Measurements from ENCODE around the gene DQX1.

The DQX1 gene

DNA sequence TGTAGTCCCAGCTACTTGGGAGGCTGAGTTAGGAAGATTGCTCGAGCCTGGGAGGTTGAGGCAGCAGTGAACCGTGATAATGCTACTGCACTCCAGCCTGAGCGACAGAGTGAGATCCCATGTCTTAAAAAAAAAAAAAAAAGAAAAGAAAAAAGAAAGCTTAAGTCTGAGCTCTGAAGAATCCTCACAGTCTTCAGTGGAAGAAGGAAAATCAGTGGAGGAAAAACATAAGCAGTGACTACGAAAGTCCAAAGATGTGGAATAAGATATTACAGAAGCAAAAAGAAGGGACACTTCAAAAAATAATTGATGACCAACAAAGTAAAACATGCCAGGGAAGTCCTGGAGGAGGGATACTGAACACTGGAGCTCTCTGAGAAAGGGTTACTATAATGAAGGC is 15.8 kb downstream of the DQX1 start:
- H3K4me1 ChIP-seq (ENCODE audit: control insufficient read depth, insufficient read depth, low read length): peaks cover 9% of the 10 kb centered on the region
- no peak overlapping the region for H3K9ac ChIP-seq (ENCODE audit: low read length)
- H3K27me3 ChIP-seq (ENCODE audit: control insufficient read depth, insufficient read depth, low read length): peaks cover 27% of the 10 kb centered on the region
- H3K36me3 ChIP-seq (ENCODE audit: control insufficient read depth, insufficient read depth, low read length): no peaks in the 10 kb centered on the region
- H3K27ac ChIP-seq (ENCODE audit: low read depth, low read length): no peak overlapping the region
- no peak overlapping the region for H3K4me3 ChIP-seq (ENCODE audit: low read length)

DNA sequence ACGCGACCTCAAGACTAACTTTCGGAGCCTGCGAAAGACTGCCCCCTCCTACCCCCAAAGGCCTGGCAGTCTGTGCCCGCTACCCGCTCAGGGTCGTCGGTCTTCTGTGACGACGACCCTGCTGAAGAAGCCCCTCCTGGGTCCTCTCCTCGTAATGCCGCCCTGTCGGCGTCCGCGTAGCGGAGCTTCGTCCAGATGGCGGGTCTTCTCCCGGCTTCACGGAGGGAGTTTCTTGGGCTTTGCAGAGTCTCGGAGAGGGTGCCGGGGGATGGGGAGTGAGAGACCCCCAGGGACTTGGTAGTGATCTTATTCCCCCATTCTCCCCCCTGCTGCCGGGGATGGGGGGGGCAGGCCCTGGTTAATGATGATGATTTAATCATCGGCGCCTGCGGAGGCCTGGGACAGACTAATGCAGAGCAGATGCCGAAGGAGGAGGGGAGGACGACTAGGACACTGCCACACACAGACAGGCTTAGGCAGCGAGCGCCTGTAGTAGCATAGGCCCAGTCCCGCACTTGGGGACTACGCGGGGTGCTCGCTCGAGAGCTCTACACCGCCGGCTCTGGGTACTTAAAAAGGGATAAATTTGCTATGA is 18.0 kb downstream of the DQX1 start:
- H3K9ac ChIP-seq (ENCODE audit: low read length): peak overlapping the region; percentile 27
- H3K27me3 ChIP-seq (ENCODE audit: control insufficient read depth, insufficient read depth, low read length): peaks cover 12% of the 10 kb centered on the region
- no peaks in the 10 kb centered on the region for H3K36me3 ChIP-seq (ENCODE audit: control insufficient read depth, insufficient read depth, low read length)
- peak overlapping the region; percentile 89 for H3K4me3 ChIP-seq (ENCODE audit: low read length)
- peaks cover 9% of the 10 kb centered on the region for H3K4me1 ChIP-seq (ENCODE audit: control insufficient read depth, insufficient read depth, low read length)
- H3K27ac ChIP-seq (ENCODE audit: low read depth, low read length): peak overlapping the region; percentile 99

DNA sequence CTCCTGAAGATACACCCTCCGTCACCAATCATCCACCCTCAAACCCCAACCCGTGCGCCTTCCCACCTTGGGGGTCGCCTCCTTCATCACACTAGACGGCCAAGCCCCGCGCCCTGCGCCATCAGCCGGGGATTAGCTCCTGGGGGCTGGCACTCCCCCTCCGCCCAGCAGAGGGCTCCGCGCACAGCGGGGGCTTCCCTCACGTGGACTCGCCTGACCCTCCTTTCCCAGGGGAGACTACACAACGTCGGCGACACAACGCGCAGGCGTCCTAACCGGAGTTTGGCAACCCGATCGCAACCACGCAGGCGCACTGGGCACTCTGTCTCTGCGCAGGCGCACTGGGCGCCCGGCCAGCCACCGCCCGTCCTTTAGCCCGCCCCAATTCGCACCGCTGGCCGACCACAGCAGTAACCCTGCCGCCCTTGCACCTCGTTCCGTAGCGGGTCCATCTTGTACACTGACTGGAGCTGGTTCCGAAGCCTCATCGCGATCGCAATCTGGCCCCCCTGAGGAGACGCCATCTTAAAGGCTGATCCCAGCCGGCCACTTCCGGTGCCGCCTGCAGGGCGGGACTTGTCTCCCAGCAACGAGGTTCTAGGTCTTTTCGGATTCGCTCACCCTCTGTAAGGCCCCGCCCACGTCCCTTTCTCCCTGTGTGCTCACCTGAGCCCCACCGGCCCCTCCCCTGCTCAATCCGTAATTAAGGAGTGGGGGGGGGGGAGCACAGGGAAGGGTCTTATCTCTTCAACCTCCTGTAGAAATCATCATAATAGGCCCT is 18.7 kb downstream of the DQX1 start, which contains the start of gene PCGF1:
Gene PCGF1 (minus strand): TSS at position 551 of the 781 bp plus-strand sequence. CDS start 27 bp downstream, at position 524.
- Histone ChIP-seq H3K9ac (ENCODE audit: low read length) (peak within 1 kb of the TSS; percentile 79), H3K27ac (ENCODE audit: low read depth, low read length) (peak within 1 kb of the TSS; percentile 99), H3K27me3 (ENCODE audit: control insufficient read depth, insufficient read depth, low read length) (peaks cover 8% of the 10 kb centered on the region), H3K36me3 (ENCODE audit: control insufficient read depth, insufficient read depth, low read length) (no peaks in the 10 kb centered on the region), H3K4me3 (ENCODE audit: low read length) (peak within 1 kb of the TSS; percentile 89), H3K4me1 (ENCODE audit: control insufficient read depth, insufficient read depth, low read length) (peaks cover 12% of the 10 kb centered on the region)

DNA sequence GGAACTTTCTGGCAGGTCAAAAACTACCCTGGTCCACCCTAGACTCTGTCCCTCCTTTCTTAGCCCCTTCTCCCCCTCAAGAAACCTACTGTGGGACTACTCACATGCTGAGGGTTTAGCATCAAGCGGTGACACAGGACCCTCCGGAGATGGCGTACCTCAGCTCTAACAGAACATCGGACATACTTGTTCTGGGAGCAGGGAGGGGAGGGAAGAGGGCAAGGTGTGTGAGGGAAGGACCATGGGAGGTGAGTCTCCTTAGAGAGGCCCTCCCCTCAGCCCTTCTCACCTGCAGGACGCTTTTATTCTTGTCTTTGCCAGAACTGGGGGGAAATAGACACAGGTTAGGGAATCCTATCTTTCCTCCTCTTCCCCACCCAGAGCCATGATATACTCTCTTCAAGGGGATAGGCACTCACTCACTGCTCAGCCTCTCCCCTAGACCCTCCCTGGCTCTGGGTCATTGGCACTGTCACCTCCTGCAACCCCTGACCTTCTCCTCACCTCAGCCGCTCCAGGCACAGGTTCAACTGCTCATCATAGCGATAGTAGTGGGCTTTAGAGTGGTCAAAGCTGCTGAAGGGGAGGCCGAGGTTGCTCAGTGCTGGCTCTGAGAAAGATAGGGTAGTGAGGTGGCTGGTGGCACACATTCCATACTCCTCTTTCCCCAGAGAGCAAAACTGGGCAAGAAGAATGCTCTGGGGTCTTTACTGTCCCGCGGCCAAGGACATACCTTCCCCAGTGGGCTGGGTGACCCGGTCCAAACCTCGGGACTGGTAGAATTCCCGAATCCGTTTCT is 20.4 kb downstream of the DQX1 start:
- peaks cover 12% of the 10 kb centered on the region for H3K4me1 ChIP-seq (ENCODE audit: control insufficient read depth, insufficient read depth, low read length)
- H3K9ac ChIP-seq (ENCODE audit: low read length): no peak overlapping the region
- H3K27ac ChIP-seq (ENCODE audit: low read depth, low read length): no peak overlapping the region
- peak overlapping the region; percentile 30 for H3K4me3 ChIP-seq (ENCODE audit: low read length)
- H3K36me3 ChIP-seq (ENCODE audit: control insufficient read depth, insufficient read depth, low read length): no peaks in the 10 kb centered on the region
- H3K27me3 ChIP-seq (ENCODE audit: control insufficient read depth, insufficient read depth, low read length): peaks cover 7% of the 10 kb centered on the region

DNA sequence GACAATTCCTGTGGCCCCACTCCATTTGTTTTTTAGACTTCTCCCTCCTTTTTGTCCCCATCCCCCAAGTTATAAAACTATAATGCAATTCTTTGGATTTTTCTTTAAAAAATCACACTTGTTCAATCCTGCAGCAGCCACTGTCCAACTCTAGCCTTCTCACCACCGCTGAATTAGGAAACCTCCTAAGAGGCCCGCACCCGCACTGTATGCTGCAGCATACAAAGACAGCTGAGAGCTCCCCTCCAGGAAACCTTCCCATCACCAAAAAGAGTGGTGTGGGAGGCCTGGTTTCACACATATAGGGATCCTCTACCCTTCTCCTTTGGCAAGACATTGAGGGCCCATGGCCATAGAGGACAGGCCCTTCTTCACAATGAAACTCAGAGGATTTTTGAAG is 21.4 kb downstream of the DQX1 start:
- Histone ChIP-seq H3K27me3 (ENCODE audit: control insufficient read depth, insufficient read depth, low read length) (peaks cover 15% of the 10 kb centered on the region), H3K4me1 (ENCODE audit: control insufficient read depth, insufficient read depth, low read length) (peaks cover 12% of the 10 kb centered on the region), H3K9ac (ENCODE audit: low read length) (no peak overlapping the region), H3K36me3 (ENCODE audit: control insufficient read depth, insufficient read depth, low read length) (no peaks in the 10 kb centered on the region), H3K4me3 (ENCODE audit: low read length) (no peak overlapping the region), H3K27ac (ENCODE audit: low read depth, low read length) (no peak overlapping the region)

DNA sequence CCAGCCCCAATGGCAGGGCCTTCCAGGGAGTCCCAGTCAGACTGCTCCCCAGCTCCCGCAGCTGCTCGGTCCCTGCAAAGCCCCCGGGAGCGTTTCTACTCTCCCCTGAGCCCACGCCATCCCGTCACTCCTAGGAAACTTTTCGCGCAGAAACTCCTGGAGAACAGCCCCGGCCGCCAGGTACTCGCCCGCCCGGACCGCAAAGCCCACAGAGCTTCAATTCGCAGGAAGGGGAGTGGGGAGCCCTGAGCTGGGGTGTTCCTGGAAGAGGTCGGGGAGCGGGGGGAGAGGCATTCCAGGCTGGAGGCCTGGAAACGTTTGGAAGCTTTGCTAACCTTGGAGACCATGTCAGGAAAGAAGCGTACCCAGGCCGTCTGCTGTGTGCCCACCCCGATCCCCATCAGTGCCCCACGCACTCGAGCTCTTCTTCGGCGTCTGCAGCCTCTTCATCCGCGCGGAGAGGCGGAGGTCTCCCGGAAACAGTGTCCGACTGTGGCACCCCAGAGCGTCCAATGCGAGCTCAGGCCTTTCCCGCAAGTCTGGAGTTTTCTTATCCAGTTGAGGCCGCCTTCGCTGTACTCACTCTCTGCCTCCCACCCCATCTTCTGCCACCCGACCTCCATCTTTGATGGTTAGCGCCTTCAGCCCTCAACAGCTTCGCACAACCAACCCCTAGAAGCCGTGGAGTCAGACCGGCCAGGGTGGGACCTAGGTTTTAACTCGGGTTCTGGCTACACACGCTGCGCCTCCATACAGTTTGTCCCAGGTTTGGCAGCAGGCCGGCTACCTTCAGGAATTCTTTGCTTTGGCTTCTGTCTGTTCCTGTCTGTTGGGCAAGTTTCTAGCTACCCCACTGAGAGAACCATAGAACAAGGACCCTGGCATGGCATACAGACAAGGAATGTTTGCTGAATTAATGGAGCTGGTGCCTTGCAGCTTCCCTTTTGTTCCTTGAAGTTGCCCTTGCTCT is 22.2 kb downstream of the DQX1 start:
- Histone ChIP-seq H3K36me3 (ENCODE audit: control insufficient read depth, insufficient read depth, low read length) (no peaks in the 10 kb centered on the region), H3K4me1 (ENCODE audit: control insufficient read depth, insufficient read depth, low read length) (peaks cover 15% of the 10 kb centered on the region), H3K27me3 (ENCODE audit: control insufficient read depth, insufficient read depth, low read length) (peaks cover 20% of the 10 kb centered on the region), H3K4me3 (ENCODE audit: low read length) (peak overlapping the region; percentile 64), H3K9ac (ENCODE audit: low read length) (no peak overlapping the region), H3K27ac (ENCODE audit: low read depth, low read length) (peak overlapping the region; percentile 54)

DNA sequence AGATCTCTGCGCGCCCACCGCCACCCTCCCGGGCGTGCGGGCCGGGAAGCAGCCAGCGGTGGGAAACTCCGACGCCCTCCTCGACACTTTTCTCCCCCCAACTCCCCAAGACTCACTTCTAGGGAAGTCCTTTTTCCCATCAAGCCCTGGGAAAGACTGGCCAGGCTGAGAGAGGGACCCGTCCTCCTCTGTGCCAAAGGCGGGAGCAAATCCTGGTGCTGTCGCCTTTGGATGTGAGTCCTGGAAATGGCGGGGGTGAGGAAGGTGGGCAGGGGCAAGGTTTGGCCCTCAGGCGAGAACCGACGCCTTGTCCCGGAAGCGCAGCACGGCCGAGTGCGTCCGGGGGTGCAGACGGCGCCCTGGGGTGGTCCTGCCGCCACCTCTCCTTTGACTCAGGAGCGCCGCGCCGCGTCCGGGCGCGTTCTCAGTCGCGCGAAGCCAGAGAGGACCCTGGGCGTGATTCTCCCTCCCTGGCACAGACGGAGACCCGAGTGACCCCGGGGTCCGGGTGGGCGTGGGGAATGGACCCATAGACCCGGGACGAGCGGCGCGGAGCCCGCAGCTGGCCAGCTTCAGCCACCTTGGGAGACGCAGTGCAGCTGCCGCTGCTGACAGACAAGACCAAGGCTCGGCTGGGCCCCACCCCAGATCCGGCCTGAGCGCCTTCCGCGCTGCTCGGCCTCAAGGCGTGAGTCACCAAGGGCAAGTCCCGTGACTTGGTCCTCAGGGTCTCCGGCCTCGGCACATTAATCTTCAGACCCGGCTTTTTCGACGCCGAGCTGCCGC is 23.1 kb downstream of the DQX1 start:
- peaks cover 28% of the 10 kb centered on the region for H3K27me3 ChIP-seq (ENCODE audit: control insufficient read depth, insufficient read depth, low read length)
- H3K27ac ChIP-seq (ENCODE audit: low read depth, low read length): peak overlapping the region; percentile 54
- peak overlapping the region; percentile 64 for H3K4me3 ChIP-seq (ENCODE audit: low read length)
- peaks cover 17% of the 10 kb centered on the region for H3K4me1 ChIP-seq (ENCODE audit: control insufficient read depth, insufficient read depth, low read length)
- H3K9ac ChIP-seq (ENCODE audit: low read length): peak overlapping the region; percentile 16
- H3K36me3 ChIP-seq (ENCODE audit: control insufficient read depth, insufficient read depth, low read length): no peaks in the 10 kb centered on the region

DNA sequence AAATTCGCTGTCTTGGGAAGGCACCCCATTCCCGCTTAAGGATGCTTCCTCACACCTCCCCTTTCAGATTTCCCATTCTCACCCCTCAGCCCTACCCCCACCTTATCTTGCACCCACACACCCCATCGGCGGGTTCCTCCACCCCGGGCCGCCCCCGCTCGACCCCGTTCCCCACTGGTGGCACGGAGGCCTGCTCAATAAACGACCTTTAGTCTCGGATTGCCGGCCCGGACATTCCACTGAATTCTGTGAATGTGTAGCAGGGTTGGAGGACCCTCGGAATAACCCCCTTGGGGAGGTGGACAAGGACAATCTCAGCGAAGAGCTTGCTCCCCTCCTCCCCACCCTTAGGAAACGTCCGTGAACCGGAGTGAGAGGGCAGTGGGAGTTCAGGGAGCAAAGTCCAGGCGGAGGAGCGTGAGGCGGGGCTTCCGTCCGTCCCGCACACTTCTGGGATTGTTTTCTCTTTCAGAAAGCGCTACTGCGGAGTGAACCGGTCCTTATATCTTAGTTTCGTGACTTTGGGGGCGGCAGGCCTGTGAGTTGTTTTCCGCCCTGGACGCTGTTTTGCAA is 23.8 kb downstream of the DQX1 start:
- no peak overlapping the region for H3K27ac ChIP-seq (ENCODE audit: low read depth, low read length)
- H3K9ac ChIP-seq (ENCODE audit: low read length): peak overlapping the region; percentile 16
- peaks cover 32% of the 10 kb centered on the region for H3K27me3 ChIP-seq (ENCODE audit: control insufficient read depth, insufficient read depth, low read length)
- no peaks in the 10 kb centered on the region for H3K36me3 ChIP-seq (ENCODE audit: control insufficient read depth, insufficient read depth, low read length)
- H3K4me3 ChIP-seq (ENCODE audit: low read length): peak overlapping the region; percentile 64
- H3K4me1 ChIP-seq (ENCODE audit: control insufficient read depth, insufficient read depth, low read length): peaks cover 20% of the 10 kb centered on the region

DNA sequence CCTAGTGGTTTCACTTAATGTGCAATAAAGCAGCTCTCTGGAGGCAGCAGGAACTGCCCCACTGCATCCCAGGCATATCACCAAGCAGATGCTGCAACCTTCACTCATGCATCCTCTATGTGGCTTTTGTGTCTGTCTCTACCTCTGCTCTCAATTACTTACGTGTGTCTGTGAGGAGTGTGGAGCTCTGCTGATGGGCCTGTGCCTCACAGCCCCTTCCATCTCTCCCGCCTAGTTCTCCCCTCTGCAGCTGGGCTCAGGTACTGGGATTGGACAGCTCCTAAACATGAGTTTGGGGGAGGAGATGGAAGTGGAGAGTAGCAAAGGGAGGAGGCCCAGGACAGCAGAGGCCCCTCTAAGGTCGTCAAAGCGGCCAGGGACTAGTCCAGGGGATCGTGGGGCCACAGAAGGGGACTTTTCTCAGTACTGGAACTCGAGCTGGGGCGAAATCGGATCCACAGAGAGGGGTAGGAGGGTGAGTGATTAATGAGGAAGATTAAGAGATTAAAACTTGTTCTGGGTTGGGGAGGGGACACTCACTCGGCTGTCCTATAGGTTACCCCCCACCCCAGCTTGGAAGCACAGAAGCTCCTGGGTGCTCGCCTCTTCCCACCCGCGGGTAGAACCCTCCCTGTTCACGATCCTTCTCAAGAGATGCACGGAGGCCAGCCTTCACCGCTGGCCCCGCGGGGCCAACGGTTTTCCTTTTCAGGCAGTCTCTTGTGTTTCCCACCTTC is 24.5 kb downstream of the DQX1 start:
- Histone ChIP-seq H3K9ac (ENCODE audit: low read length) (no peak overlapping the region), H3K36me3 (ENCODE audit: control insufficient read depth, insufficient read depth, low read length) (no peaks in the 10 kb centered on the region), H3K27ac (ENCODE audit: low read depth, low read length) (no peak overlapping the region), H3K4me3 (ENCODE audit: low read length) (peak overlapping the region; percentile 64), H3K4me1 (ENCODE audit: control insufficient read depth, insufficient read depth, low read length) (peaks cover 15% of the 10 kb centered on the region), H3K27me3 (ENCODE audit: control insufficient read depth, insufficient read depth, low read length) (peaks cover 32% of the 10 kb centered on the region)

DNA sequence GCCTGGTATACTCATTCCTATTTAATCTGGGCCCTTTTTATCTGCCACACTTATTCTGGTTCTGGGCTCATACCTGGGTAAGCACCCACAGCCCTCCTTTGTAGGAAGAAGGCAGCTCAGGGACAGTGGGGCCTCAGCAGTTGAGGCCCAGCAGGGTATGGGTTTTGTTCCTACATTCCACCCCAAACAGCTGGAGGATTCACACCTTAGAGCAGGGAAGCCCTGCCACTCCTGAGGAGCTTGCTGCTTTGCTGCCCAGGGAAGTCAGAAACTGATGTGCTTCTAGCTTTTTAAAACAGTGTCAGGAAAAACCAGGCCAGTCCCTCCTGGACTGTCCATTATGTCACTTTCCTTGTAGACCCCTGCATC is 25.5 kb downstream of the DQX1 start:
- Histone ChIP-seq H3K4me1 (ENCODE audit: control insufficient read depth, insufficient read depth, low read length) (peaks cover 11% of the 10 kb centered on the region), H3K36me3 (ENCODE audit: control insufficient read depth, insufficient read depth, low read length) (no peaks in the 10 kb centered on the region), H3K27ac (ENCODE audit: low read depth, low read length) (no peak overlapping the region), H3K4me3 (ENCODE audit: low read length) (no peak overlapping the region), H3K9ac (ENCODE audit: low read length) (no peak overlapping the region), H3K27me3 (ENCODE audit: control insufficient read depth, insufficient read depth, low read length) (peaks cover 32% of the 10 kb centered on the region)

Data from rectal smooth muscle tissue (tissue), 1 donor.